GM21619 (cell line): ENCODE measurements around the gene TEAD2.

ENCODE experiments used
- ATAC-seq: cut with Tn5 transposase; IDR thresholded peaks from one replicate; pipeline ENCODE4 v1.9.1; 2021; ENCODE audit not compliant: unreplicated experiment

The TEAD2 gene

DNA sequence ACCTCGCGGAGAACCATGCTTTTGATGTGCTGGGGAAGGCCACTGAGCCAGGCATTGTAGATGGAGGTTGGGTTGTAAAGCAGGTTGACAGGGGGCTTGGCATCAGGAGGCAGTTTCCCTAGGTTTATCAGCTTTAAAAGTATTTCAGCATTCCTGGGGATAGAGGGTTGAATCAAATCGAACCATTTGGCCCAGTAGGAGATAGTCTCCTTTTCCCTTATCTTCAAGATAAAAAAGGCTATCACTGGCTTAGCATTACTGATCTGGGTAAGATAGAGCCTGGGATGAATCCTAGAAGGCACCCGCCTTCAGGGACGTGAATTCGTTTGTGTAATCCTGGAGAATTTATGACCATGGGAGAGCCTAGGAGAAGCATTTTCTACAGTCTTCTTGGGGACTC, 67.8 kb downstream of the TEAD2 start:
- ATAC-seq: no peak
